Neural progenitor cell (in vitro differentiated cells): Measurements from ENCODE around the gene RARG. TPM values are rescaled to one million over a fixed set of nuclear protein-coding genes. Genes with fewer than 3 reads are reported as not detected.
"Not testable (repeated sequence)": the region's sequence is repeated elsewhere in the genome, so short reads cannot be mapped to it uniquely, and the experiment has no call there.

Experiments used
- DNase-seq: peaks from one replicate; pipeline ENCODE4 v3.0.0-alpha.2; 2016; ENCODE audit warnings: low spot score
- H2AFZ ChIP-seq: fragments of 200-600 bp; sonication (generic); replicated peaks from 2 replicates; pipeline ENCODE4 v1.6.1; 2016; ENCODE audit warnings: antibody characterized with exemption
- H3F3A ChIP-seq: fragments of 200-600 bp; sonication (generic); 2 replicates; pipeline ENCODE4 v1.6.1; 2016; ENCODE audit warnings: antibody characterized with exemption, low read depth
- H3K27ac ChIP-seq: fragments of 200-600 bp; sonication (generic); 2 replicates; pipeline ENCODE4 v1.5.1; 2016; ENCODE audit warnings: mild to moderate bottlenecking
- H3K27me3 ChIP-seq: fragments of 200-600 bp; sonication (generic); 2 replicates; pipeline ENCODE4 v1.6.1; 2016; ENCODE audit warnings: mild to moderate bottlenecking, moderate library complexity
- H3K36me3 ChIP-seq: fragments of 200-600 bp; sonication (generic); 2 replicates; pipeline ENCODE4 v1.5.1; 2016
- H3K4me1 ChIP-seq: fragments of 200-600 bp; sonication (generic); 2 replicates; pipeline ENCODE4 v1.6.1; 2016; ENCODE audit warnings: mixed run types
- H3K4me2 ChIP-seq: fragments of 200-600 bp; sonication (generic); 2 replicates; pipeline ENCODE4 v1.6.1; 2016
- H3K4me3 ChIP-seq: fragments of 200-600 bp; sonication (generic); 2 replicates; pipeline ENCODE4 v1.5.1; 2016
- H3K79me2 ChIP-seq: fragments of 200-600 bp; sonication (generic); 2 replicates; pipeline ENCODE4 v1.6.1; 2016; ENCODE audit warnings: low read depth
- H3K9ac ChIP-seq: fragments of 200-600 bp; sonication (generic); 2 replicates; pipeline ENCODE4 v1.6.1; 2016
- H3K9me3 ChIP-seq: fragments of 200-600 bp; sonication (generic); 2 replicates; pipeline ENCODE4 v1.5.1; 2016; ENCODE audit warnings: low read depth
- H4K20me1 ChIP-seq: fragments of 200-600 bp; sonication (generic); 2 replicates; pipeline ENCODE4 v1.6.1; 2016; ENCODE audit warnings: low read depth
- H3K27ac Mint-ChIP-seq: 3 replicates; pipeline ENCODE4 v1.8.0; 2021; ENCODE audit warnings: mixed read lengths
- H3K27me3 Mint-ChIP-seq: 2 replicates; pipeline ENCODE4 v1.8.0; 2022; ENCODE audit warnings: low read depth, mild to moderate bottlenecking, inconsistent platforms, moderate library complexity, mixed read lengths; ENCODE audit not compliant: insufficient read depth
- H3K36me3 Mint-ChIP-seq: 3 replicates; pipeline ENCODE4 v1.8.0; 2021; ENCODE audit warnings: mixed read lengths
- H3K4me1 Mint-ChIP-seq: 3 replicates; pipeline ENCODE4 v1.8.0; 2021; ENCODE audit warnings: mixed read lengths
- H3K4me3 Mint-ChIP-seq: 3 replicates; pipeline ENCODE4 v1.8.0; 2021; ENCODE audit warnings: mild to moderate bottlenecking, moderate library complexity, mixed read lengths
- H3K9me3 Mint-ChIP-seq: 3 replicates; pipeline ENCODE4 v1.8.0; 2020; ENCODE audit warnings: mixed read lengths
- EZH2 ChIP-seq: fragments of 200-600 bp; sonication (generic); IDR thresholded peaks from 2 replicates; pipeline ENCODE4 v1.6.1; 2017; ENCODE audit warnings: antibody characterized with exemption, mild to moderate bottlenecking, moderate library complexity
- EZH2phosphoT487 ChIP-seq: fragments of 200-600 bp; sonication (generic); IDR thresholded peaks from 2 replicates; pipeline ENCODE4 v1.6.1; 2017; ENCODE audit warnings: antibody characterized with exemption
- total RNA-seq: library from RNA; depleted of rRNA; stranded (reverse); fragments of >200 nt; gene quantifications from 2 replicates; pipeline ENCODE4 v1.2.3, GENCODE V29; 2015; ENCODE audit warnings: low replicate concordance
- TF ChIP-seq, protein P1 (sequence below): fragments of 200-600 bp; sonication (generic); IDR thresholded peaks from 2 replicates; pipeline ENCODE4 v1.5.1; 2017; ENCODE audit warnings: antibody characterized with exemption, mild to moderate bottlenecking

Gene RARG
- total RNA-seq, 1 donor from 2014 or later: 17.0 TPM

DNA sequence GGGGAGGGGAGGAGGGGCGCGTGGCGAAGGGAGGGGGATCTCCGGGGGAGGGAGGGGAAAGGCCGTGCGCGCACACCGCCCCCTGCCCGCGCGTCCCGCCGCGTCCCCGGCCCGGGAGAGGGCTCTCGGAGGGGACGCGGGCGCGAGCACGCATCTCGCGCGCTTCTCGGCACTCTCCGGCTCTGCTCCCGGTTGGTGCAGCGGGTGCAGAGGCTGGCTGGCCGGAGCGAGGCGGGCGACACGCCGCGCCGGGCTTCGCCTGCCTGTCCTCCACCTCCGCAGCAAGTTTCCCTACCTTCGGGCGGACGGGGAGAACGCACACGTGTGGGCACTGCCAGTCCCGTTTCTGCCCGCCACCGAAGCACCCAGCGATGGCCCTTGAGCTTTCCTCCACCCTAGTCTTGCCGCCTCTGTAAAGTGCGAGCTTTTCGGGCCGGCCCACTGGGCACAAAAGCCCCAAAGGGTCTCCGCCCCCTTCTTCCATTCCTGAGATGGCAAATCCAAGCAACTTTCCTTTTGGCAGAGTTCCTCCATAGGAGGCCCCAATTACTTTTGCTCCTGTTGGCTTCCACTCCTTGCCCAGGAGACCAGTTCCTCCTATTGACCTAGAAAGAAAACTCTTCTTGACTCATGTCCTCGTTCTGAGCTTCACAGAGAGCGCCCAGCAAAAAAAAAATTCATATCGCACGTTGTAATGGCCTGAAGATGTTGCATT is 50.9 kb downstream of the RARG start:
- peak overlapping the region; percentile 98 for H3K27ac Mint-ChIP-seq
- Histone ChIP-seq H3K36me3 (peaks cover 5% of the 10 kb centered on the region), H3K4me1 (peaks cover 32% of the 10 kb centered on the region), H3K9ac (peak overlapping the region; percentile 60), H2AFZ (peak overlapping the region; percentile 45), H3F3A (peaks cover 35% of the 10 kb centered on the region), H3K4me3 (peak overlapping the region; percentile 78), H3K79me2 (peaks cover 34% of the 10 kb centered on the region), H3K9me3 (no peaks in the 10 kb centered on the region), H4K20me1 (peaks cover 21% of the 10 kb centered on the region), H3K27me3 (peaks cover 24% of the 10 kb centered on the region), H3K4me2 (peak overlapping the region; percentile 92), H3K27ac (peak overlapping the region; percentile 88)
- no peaks in the 10 kb centered on the region for H3K9me3 Mint-ChIP-seq
- TF ChIP-seq EZH2phosphoT487 (no peak), EZH2 (no peak)
- TF ChIP-seq, protein P1, sequence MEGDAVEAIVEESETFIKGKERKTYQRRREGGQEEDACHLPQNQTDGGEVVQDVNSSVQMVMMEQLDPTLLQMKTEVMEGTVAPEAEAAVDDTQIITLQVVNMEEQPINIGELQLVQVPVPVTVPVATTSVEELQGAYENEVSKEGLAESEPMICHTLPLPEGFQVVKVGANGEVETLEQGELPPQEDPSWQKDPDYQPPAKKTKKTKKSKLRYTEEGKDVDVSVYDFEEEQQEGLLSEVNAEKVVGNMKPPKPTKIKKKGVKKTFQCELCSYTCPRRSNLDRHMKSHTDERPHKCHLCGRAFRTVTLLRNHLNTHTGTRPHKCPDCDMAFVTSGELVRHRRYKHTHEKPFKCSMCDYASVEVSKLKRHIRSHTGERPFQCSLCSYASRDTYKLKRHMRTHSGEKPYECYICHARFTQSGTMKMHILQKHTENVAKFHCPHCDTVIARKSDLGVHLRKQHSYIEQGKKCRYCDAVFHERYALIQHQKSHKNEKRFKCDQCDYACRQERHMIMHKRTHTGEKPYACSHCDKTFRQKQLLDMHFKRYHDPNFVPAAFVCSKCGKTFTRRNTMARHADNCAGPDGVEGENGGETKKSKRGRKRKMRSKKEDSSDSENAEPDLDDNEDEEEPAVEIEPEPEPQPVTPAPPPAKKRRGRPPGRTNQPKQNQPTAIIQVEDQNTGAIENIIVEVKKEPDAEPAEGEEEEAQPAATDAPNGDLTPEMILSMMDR: no peak
- peaks cover 40% of the 10 kb centered on the region for H3K4me1 Mint-ChIP-seq
- DNase-seq: peak; percentile 94
- H3K27me3 Mint-ChIP-seq: peaks cover 3% of the 10 kb centered on the region
- peak overlapping the region; percentile 97 for H3K4me3 Mint-ChIP-seq
- H3K36me3 Mint-ChIP-seq: peaks cover 29% of the 10 kb centered on the region

DNA sequence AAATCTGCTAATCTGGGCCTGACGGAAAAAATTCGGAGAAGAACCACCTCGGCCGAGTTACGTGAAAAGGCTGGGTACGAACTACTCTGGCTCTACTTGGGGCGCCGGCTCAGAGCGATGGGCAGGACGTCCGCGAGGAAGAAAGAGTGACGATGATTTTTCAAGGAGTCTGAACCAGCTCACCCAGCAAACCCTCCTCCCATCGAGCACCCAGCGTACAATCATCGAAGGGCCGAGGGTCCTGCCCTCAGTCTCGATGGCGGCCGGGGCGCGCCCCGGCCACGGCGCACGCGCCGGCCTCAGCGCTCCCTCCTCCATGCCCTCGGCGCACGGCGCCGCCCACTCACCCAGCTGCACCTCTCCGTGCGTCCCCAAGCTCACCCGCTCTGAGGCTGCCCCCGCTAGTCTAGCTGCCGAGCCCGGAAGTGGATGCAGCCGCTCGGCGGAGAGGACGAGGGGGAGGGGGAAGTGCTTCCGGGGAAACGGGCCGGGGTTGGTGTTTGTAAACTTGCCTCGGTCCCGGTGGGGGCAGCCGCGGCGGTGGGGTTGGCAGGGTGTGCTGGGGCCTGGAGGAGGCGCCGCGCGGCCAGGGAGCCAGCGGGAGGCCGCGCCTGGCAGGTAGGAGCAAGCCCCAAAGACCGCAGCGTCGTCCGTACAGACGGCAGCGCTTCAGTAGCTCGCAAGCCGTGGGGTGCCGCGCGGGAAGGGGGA is 51.6 kb downstream of the RARG start, which contains the start of the genes CSAD and ZNF740:
CSAD (minus strand) TSS at position 706 of the 711 bp plus-strand sequence. CDS start 7,455 bp downstream, outside the sequence.
ZNF740 (plus strand) TSS at position 503 of the 711 bp plus-strand sequence. CDS start 1,262 bp downstream, outside the sequence.
- Histone ChIP-seq H3K4me1 (peaks cover 36% of the 10 kb centered on the region), H3F3A (peaks cover 41% of the 10 kb centered on the region), H3K4me2 (peak within 1 kb of the TSS; percentile 92), H2AFZ (peak within 1 kb of the TSS; percentile 74), H3K4me3 (peak within 1 kb of the TSS; percentile 78), H3K36me3 (peaks cover 5% of the 10 kb centered on the region), H3K9ac (peak within 1 kb of the TSS; percentile 60), H4K20me1 (peaks cover 21% of the 10 kb centered on the region), H3K27me3 (peaks cover 31% of the 10 kb centered on the region), H3K79me2 (peaks cover 34% of the 10 kb centered on the region), H3K9me3 (no peaks in the 10 kb centered on the region), H3K27ac (peak within 1 kb of the TSS; percentile 88)
- TF ChIP-seq EZH2phosphoT487 (no peak), EZH2 (no peak)
- TF ChIP-seq, protein P1: peak; percentile 6
- Mint-ChIP-seq H3K27me3 (peaks cover 3% of the 10 kb centered on the region), H3K27ac (peak within 1 kb of the TSS; percentile 98), H3K36me3 (peaks cover 25% of the 10 kb centered on the region), H3K4me1 (peaks cover 46% of the 10 kb centered on the region), H3K9me3 (no peaks in the 10 kb centered on the region), H3K4me3 (peak within 1 kb of the TSS; percentile 97)
- DNase-seq: peak; percentile 99

GRCh38 chr12:53179687-53180219 is 52.3 kb downstream of the RARG start:
- peaks cover 20% of the 10 kb centered on the region for H3K36me3 Mint-ChIP-seq
- peak overlapping the region; percentile 90 for H3K27ac Mint-ChIP-seq
- Histone ChIP-seq H3K9ac (peak overlapping the region; percentile 52), H3K27me3 (peaks cover 33% of the 10 kb centered on the region), H3K79me2 (peaks cover 34% of the 10 kb centered on the region), H2AFZ (peak overlapping the region; percentile 74), H3K36me3 (peaks cover 5% of the 10 kb centered on the region), H3K27ac (peak overlapping the region; percentile 88), H3K4me3 (peak overlapping the region; percentile 78), H3K9me3 (no peaks in the 10 kb centered on the region), H3K4me1 (peaks cover 42% of the 10 kb centered on the region), H4K20me1 (peaks cover 24% of the 10 kb centered on the region), H3F3A (peaks cover 47% of the 10 kb centered on the region), H3K4me2 (peak overlapping the region; percentile 92)
- peaks cover 52% of the 10 kb centered on the region for H3K4me1 Mint-ChIP-seq
- H3K4me3 Mint-ChIP-seq: peak overlapping the region; percentile 97
- TF ChIP-seq, protein P1: no peak
- TF ChIP-seq EZH2phosphoT487: no peak
- no peak for TF ChIP-seq EZH2
- no peaks in the 10 kb centered on the region for H3K9me3 Mint-ChIP-seq
- H3K27me3 Mint-ChIP-seq: peaks cover 3% of the 10 kb centered on the region
- no peak for DNase-seq

- peaks cover 43% of the 10 kb centered on the region for H3K4me1 ChIP-seq
- Mint-ChIP-seq H3K4me3 (peak overlapping the region; percentile 97), H3K36me3 (peaks cover 13% of the 10 kb centered on the region), H3K4me1 (peaks cover 50% of the 10 kb centered on the region)
- not testable (repeated sequence) for H3K27me3 Mint-ChIP-seq, H2AFZ ChIP-seq, H3K27ac ChIP-seq, H3K9me3 ChIP-seq, DNase-seq, H3K9ac ChIP-seq, H3K36me3 ChIP-seq, H3K27ac Mint-ChIP-seq, H3K4me3 ChIP-seq, H3K9me3 Mint-ChIP-seq
- peaks cover 22% of the 10 kb centered on the region for H4K20me1 ChIP-seq
- peaks cover 42% of the 10 kb centered on the region for H3K27me3 ChIP-seq
- peaks cover 53% of the 10 kb centered on the region for H3F3A ChIP-seq
- H3K79me2 ChIP-seq: peaks cover 31% of the 10 kb centered on the region
- H3K4me2 ChIP-seq: peak overlapping the region; percentile 92
Measured at GRCh38 chr12:53178803-53179202, 53.2 kb downstream of the RARG start.

DNA sequence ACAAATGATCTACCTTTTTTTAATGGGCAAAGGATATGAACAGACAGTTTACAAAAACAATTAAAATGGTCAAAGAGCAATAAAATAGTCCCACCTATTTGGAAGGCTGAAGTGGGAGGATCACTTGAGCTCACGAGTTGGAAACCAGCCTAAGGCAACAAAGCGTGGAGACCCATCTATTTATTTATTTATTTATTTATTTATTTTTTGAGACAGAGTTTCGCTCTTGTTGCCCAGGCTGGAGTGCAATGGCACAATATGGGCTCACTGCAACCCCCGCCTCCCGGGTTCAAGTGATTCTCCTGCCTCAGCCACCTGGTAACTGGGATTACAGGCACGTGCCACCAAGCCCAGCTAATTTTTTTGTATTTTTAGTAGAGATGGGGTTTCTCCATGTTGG is 54.6 kb downstream of the RARG start:
- H3K4me3 ChIP-seq, H3K9me3 ChIP-seq, DNase-seq, H3K36me3 ChIP-seq, H3K36me3 Mint-ChIP-seq, H3K27ac Mint-ChIP-seq, H2AFZ ChIP-seq, H3K4me3 Mint-ChIP-seq, H3K9ac ChIP-seq, H3K9me3 Mint-ChIP-seq, H4K20me1 ChIP-seq, H3K4me2 ChIP-seq, H3K27me3 Mint-ChIP-seq, H3K27ac ChIP-seq: not testable (repeated sequence)
- H3K4me1 ChIP-seq: peaks cover 31% of the 10 kb centered on the region
- peaks cover 53% of the 10 kb centered on the region for H3F3A ChIP-seq
- H3K79me2 ChIP-seq: peaks cover 17% of the 10 kb centered on the region
- H3K27me3 ChIP-seq: peaks cover 56% of the 10 kb centered on the region
- H3K4me1 Mint-ChIP-seq: peaks cover 39% of the 10 kb centered on the region
